PC-3 (cell line): ENCODE results near the gene NKD2. TPM values are rescaled to one million over a fixed set of nuclear protein-coding genes. Genes with fewer than 3 reads are reported as not detected.

Source experiments
- ATAC-seq: fragments of 200-7000 bp; cut with Tn5 transposase; 2 replicates; pipeline ENCODE4 v1.9.1; 2020; ENCODE audit warnings: mild to moderate bottlenecking, moderate library complexity
- BruUV-seq: library from RNA; stranded (reverse); fragments of 400-500 nt; replicated peaks from 2 replicates; lab custom pipeline; 2021; lab: Mats Ljungman, UMichigan
- CTCF ChIA-PET: fragments of 300-600 bp; sonication (Branson Sonifier 250); formaldehyde crosslinking; loops from one replicate; lab custom pipeline; 2022; ENCODE audit warnings: antibody characterized with exemption; lab: Charles Lee
- POLR2A ChIA-PET: fragments of 300-600 bp; sonication (Branson Sonifier 250); formaldehyde crosslinking; loops from one replicate; lab custom pipeline; 2022; ENCODE audit warnings: antibody characterized with exemption; ENCODE audit not compliant: unreplicated experiment; lab: Charles Lee
- DNase-seq: peaks from one replicate; pipeline ENCODE4 v3.0.0-alpha.2; 2015
- H2AFZ ChIP-seq: fragments of 300-600 bp; sonication (generic); 2 replicates; pipeline ENCODE4 v1.6.0; 2016; ENCODE audit warnings: antibody characterized with exemption, low read length
- H3F3A ChIP-seq: fragments of 300-600 bp; sonication (generic); one replicate; pipeline ENCODE4 v1.6.0; 2017; ENCODE audit warnings: antibody characterized with exemption, low read length, control low read depth, mild to moderate bottlenecking; ENCODE audit not compliant: unreplicated experiment
- H3K27ac ChIP-seq: fragments of 300-600 bp; sonication (generic); 2 replicates; pipeline ENCODE4 v1.5.1; 2016; ENCODE audit warnings: mild to moderate bottlenecking, low read length
- H3K27me3 ChIP-seq: fragments of 300-600 bp; sonication (generic); 2 replicates; pipeline ENCODE4 v1.6.1; 2016; ENCODE audit warnings: low read length, mixed read lengths
- H3K36me3 ChIP-seq: fragments of 300-600 bp; sonication (generic); 2 replicates; pipeline ENCODE4 v1.6.1; 2016; ENCODE audit warnings: low read depth, mixed run types, low read length, mixed read lengths
- H3K4me1 ChIP-seq: fragments of 300-600 bp; sonication (generic); 2 replicates; pipeline ENCODE4 v1.5.1; 2016; ENCODE audit warnings: low read length; ENCODE audit not compliant: insufficient read depth
- H3K4me2 ChIP-seq: fragments of 300-600 bp; sonication (generic); 2 replicates; pipeline ENCODE4 v1.6.0; 2016; ENCODE audit warnings: low read length
- H3K4me3 ChIP-seq: fragments of 300-600 bp; sonication (generic); 2 replicates; pipeline ENCODE4 v1.5.1; 2016; ENCODE audit warnings: mild to moderate bottlenecking, low read length, mixed read lengths
- H3K79me2 ChIP-seq: fragments of 300-600 bp; sonication (generic); 2 replicates; pipeline ENCODE4 v1.6.1; 2017; ENCODE audit warnings: low read length, mixed read lengths
- H3K9ac ChIP-seq: fragments of 300-600 bp; sonication (generic); 2 replicates; pipeline ENCODE4 v1.6.0; 2016; ENCODE audit warnings: mild to moderate bottlenecking, low read length
- H3K9me2 ChIP-seq: fragments of 300-600 bp; sonication (generic); replicated peaks from 2 replicates; pipeline ENCODE4 v1.6.1; 2016; ENCODE audit warnings: mixed run types, low read length, mixed read lengths
- H3K9me3 ChIP-seq: fragments of 300-600 bp; sonication (generic); 2 replicates; pipeline ENCODE4 v1.6.1; 2016; ENCODE audit warnings: low read length, mixed read lengths
- H4K20me1 ChIP-seq: fragments of 300-600 bp; sonication (generic); 2 replicates; pipeline ENCODE4 v1.6.1; 2016; ENCODE audit warnings: low read length, mixed read lengths
- CTCF ChIP-seq: fragments of 300-600 bp; sonication (generic); conservative IDR thresholded peaks from 2 replicates; pipeline ENCODE4 v1.5.1; 2017; ENCODE audit warnings: antibody characterized with exemption, low read depth, mild to moderate bottlenecking, low read length
- EZH2 ChIP-seq: fragments of 300-600 bp; sonication (generic); IDR thresholded peaks from one replicate; pipeline ENCODE4 v1.6.1; 2017; ENCODE audit warnings: antibody characterized with exemption, mild to moderate bottlenecking, low read length; ENCODE audit not compliant: unreplicated experiment
- EZH2phosphoT487 ChIP-seq: fragments of 300-600 bp; sonication (generic); IDR thresholded peaks from 2 replicates; pipeline ENCODE4 v1.6.1; 2018; ENCODE audit warnings: mild to moderate bottlenecking, antibody characterized with exemption, low read length, borderline replicate concordance
- intact Hi-C: fragments of 100-400 bp; cut with micrococcal nuclease; formaldehyde crosslinking; loops from 2 replicates; pipeline ENCODE4 v1.9.0; 2023
- total RNA-seq: library from RNA; depleted of rRNA; stranded (reverse); fragments of >200 nt; gene quantifications from 2 replicates; pipeline ENCODE4 v1.2.3, GENCODE V29; 2014

Gene NKD2
- total RNA-seq, 1 experiment from 2014 or later, result 1.6 TPM

DNA sequence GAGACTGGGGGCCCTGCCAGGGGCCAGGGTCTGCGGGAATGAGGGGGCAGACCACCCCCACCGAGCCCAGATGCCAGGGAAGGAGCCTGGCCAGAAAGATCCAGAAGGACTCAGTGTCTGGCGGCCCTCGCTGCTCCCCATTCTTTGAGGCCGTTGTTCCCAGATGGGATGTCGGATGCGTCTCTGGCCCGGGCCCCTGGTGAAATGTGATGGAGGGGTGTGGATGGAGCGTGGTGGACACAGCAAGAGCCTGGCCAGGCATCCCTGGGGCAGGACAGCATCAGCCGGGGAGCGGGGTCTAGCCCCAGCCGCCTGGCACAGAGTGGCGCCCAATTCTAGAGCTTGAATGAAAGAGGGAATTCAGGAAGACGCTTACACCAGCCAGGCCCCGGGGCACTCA, 46.2 kb upstream of the NKD2 start:
- no TSS peak for BruUV-seq
- H3K27me3 ChIP-seq, result peaks cover 23% of the 10 kb centered on the region
- intact Hi-C loops, result no loop called here

GRCh38 chr5:962801-963200, 45.8 kb upstream of the NKD2 start:
- Histone ChIP-seq H3F3A (no peaks in the 10 kb centered on the region), H3K27me3 (peaks cover 27% of the 10 kb centered on the region), H3K4me2 (no peak overlapping the region), H3K9ac (no peak overlapping the region), H3K27ac (no peak overlapping the region), H3K9me2 (no peaks in the 10 kb centered on the region), H3K36me3 (no peaks in the 10 kb centered on the region), H3K4me3 (no peak overlapping the region), H3K79me2 (no peaks in the 10 kb centered on the region), H2AFZ (no peak overlapping the region), H4K20me1 (no peaks in the 10 kb centered on the region), H3K4me1 (peaks cover 19% of the 10 kb centered on the region), H3K9me3 (no peaks in the 10 kb centered on the region)
- no TSS peak for BruUV-seq
- intact Hi-C loops, result no loop called here
- ChIA-PET CTCF (no interaction called here), POLR2A (no interaction called here)
- no peak for TF ChIP-seq EZH2
- no peak for TF ChIP-seq CTCF
- TF ChIP-seq EZH2phosphoT487, result no peak
- DNase-seq (no peak), ATAC-seq (no peak)

More for the DNA sequence above, 46.2 kb upstream of the NKD2 start:
- Histone ChIP-seq H3K4me2 (no peak overlapping the region), H3K4me1 (peaks cover 23% of the 10 kb centered on the region), H4K20me1 (no peaks in the 10 kb centered on the region), H3K9me2 (no peaks in the 10 kb centered on the region), H3K27ac (no peak overlapping the region), H3K4me3 (no peak overlapping the region), H3K9me3 (no peaks in the 10 kb centered on the region), H3K79me2 (no peaks in the 10 kb centered on the region), H2AFZ (no peak overlapping the region), H3F3A (no peaks in the 10 kb centered on the region), H3K9ac (no peak overlapping the region), H3K36me3 (no peaks in the 10 kb centered on the region)
- ChIA-PET POLR2A (no interaction called here), CTCF (no interaction called here)
- TF ChIP-seq EZH2 (no peak), EZH2phosphoT487 (no peak), CTCF (no peak)
- ATAC-seq (no peak), DNase-seq (no peak)

- Histone ChIP-seq H3K4me2 (no peak overlapping the region), H3K36me3 (no peaks in the 10 kb centered on the region), H3K9ac (no peak overlapping the region), H3K27me3 (peaks cover 32% of the 10 kb centered on the region), H4K20me1 (no peaks in the 10 kb centered on the region), H3K9me2 (no peaks in the 10 kb centered on the region), H3K4me3 (no peak overlapping the region), H3K27ac (no peak overlapping the region), H3K4me1 (peaks cover 14% of the 10 kb centered on the region), H2AFZ (no peak overlapping the region), H3K9me3 (no peaks in the 10 kb centered on the region), H3K79me2 (no peaks in the 10 kb centered on the region), H3F3A (no peaks in the 10 kb centered on the region)
- ChIA-PET CTCF (no interaction called here), POLR2A (no interaction called here)
- DNase-seq (no peak), ATAC-seq (no peak)
- TF ChIP-seq CTCF, result no peak
- TF ChIP-seq EZH2, result no peak
- TF ChIP-seq EZH2phosphoT487, result no peak
- no TSS peak for BruUV-seq
- intact Hi-C loops, result no loop called here
Observed at GRCh38 chr5:963310-963672, 45.3 kb upstream of the NKD2 start.
